Heart right ventricle (tissue), 16 donors: ENCODE results near the gene KIF3B. TPM values are rescaled to one million over a fixed set of nuclear protein-coding genes. Genes with fewer than 3 reads are reported as not detected.
A peak's percentile ranks its signal among the peaks of the same experiment; 100 is the strongest.

ENCODE experiments used
- ATAC-seq, 8 donors: fragments of 200-7000 bp; cut with Tn5 transposase; one replicate each; pipeline ENCODE4 v1.9.1; 2020; ENCODE audit warnings: mild to moderate bottlenecking in 8 of 8, moderate library complexity in 8 of 8, moderate number of reproducible peaks in 1 of 8
- DNase-seq, 2 donors: peaks; one replicate each; pipeline ENCODE4 v3.0.0-alpha.2; 2020
- H3K27ac ChIP-seq, 10 donors: fragments of 200-600 bp; sonication (generic) in 2 of 10; one replicate each; pipeline versions ENCODE4 v1.5.0 to v1.8.0; 2020 to 2022; ENCODE audit warnings: mild to moderate bottlenecking in 3 of 10
- H3K27me3 ChIP-seq, 7 donors: fragments of 200-600 bp; one replicate each; pipeline ENCODE4 v1.8.0; 2021 to 2022; ENCODE audit warnings: mild to moderate bottlenecking in 2 of 7
- H3K36me3 ChIP-seq, 9 donors: fragments of 200-600 bp; sonication (generic) in 1 of 9; one replicate each; pipeline versions ENCODE4 v1.5.0 to v1.8.0; 2020 to 2022; ENCODE audit warnings: mild to moderate bottlenecking in 2 of 9
- H3K4me1 ChIP-seq, 9 donors: fragments of 200-600 bp; sonication (generic) in 1 of 9; one replicate each; pipeline versions ENCODE4 v1.5.0 to v1.8.0; 2020 to 2022; ENCODE audit warnings: mild to moderate bottlenecking in 4 of 9
- H3K4me3 ChIP-seq, 10 donors: fragments of 200-600 bp; sonication (generic) in 2 of 10; one replicate each; pipeline versions ENCODE4 v1.5.0 to v1.8.0; 2020 to 2022; ENCODE audit warnings: mild to moderate bottlenecking in 7 of 10, moderate library complexity in 2 of 10
- H3K9me3 ChIP-seq, 11 donors: fragments of 200-600 bp in 10 of 11; sonication (generic) in 2 of 11; one replicate each; pipeline versions ENCODE4 v1.5.0 to v1.8.0; 2013 to 2022; ENCODE audit warnings: mild to moderate bottlenecking in 2 of 11, control low read depth in 1 of 11, moderate library complexity in 1 of 11
- CTCF ChIP-seq, 9 donors: fragments of 200-600 bp; sonication (generic) in 2 of 9; IDR thresholded peaks; one replicate each; pipeline versions ENCODE4 v1.5.0 to v1.8.0; 2021 to 2022; ENCODE audit warnings: antibody characterized with exemption in 9 of 9, mild to moderate bottlenecking in 5 of 9, moderate library complexity in 1 of 9
- WGBS, 2 donors: extraction: QIAGEN DNeasy Blood & Tissue Kit; methylation state at CpG; one replicate each; pipeline ENCODE4 v1.1.7; 2013; ENCODE audit warnings: inconsistent platforms in 1 of 2; 5-methylcytosine and 5-hydroxymethylcytosine counted together
- intact Hi-C, 10 donors: fragments of 100-400 bp; cut with DNase I; formaldehyde crosslinking; loops; one replicate each; pipeline versions ENCODE4 v1.11.1 to v1.14.2; 2022
- polyA plus RNA-seq, 2 donors: library from polyadenylated mRNA; stranded (reverse); fragments of 200-250 nt; gene quantifications; one replicate each; pipeline ENCODE4 v1.2.3, GENCODE V29; 2013
- total RNA-seq, 10 donors: library from RNA; stranded (reverse); fragmentation: NEBNext Ultra II Directional in 3 of 10; extraction: Animal tissue kit (Norgen Biotek cat#: 25700) in 3 of 10; gene quantifications; one replicate each; pipeline versions ENCODE4 v1.2.1 to v1.2.4, GENCODE V29; 2021 to 2023
- donor health status: Arrhythmogenic right ventricular cardiomyopathy.
- donor health status: ischemic (EF 13 %, LVEDD 7.1; RV severe dilation, severe dysfunction).
- donor health status: healthy with polysubstance abuse.
- donor health status: DM: no; HTN: yes; CAD: no.
- donor health status: DM: no; HTN: no; CAD: no.
- donor health status: ischemic (EF 25% LVEDD 6.9; RV normal size, moderate dysfunction).
- donor health status: ischemic (EF 25% LVEDD 5.7; RV mildly dilated, moderate dysfunction).
- donor health status: healthy.
- donor health status: DM: yes; HTN: yes; CAD: no.
- donor health status: Ischemic cardiomyopathy.
- donor health status: ischemic (EF 35%, LVEDD 5.7; RV mildly dilated, moderate dysfunction).
- donor health status: nonischemic (EF 11% LVEDD 7.7; RV severe dilation, severe dysfunction).
- donor health status: DM: yes; HTN: yes; CAD: no.
- donor health status: PGD.
- donor health status: ischemic (EF 29% LVEDD 5.4; RV normal size, mild dysfunction).
- donor health status: nonischemic (EF 23%, LVEDD 6.1; RV moderate dilation, normal function).

Gene KIF3B
- total and polyA plus RNA-seq, 12 donors, result 4.7 to 16.3 (median 11.1) TPM

- ATAC-seq, result no peak
- Histone ChIP-seq H3K27me3 (no peaks in the 10 kb centered on the region), H3K4me3 (peak overlapping the region; percentile 70 to 94 (median 85)), H3K36me3 (no peaks in the 10 kb centered on the region), H3K4me1 (peaks cover 3 to 83% (median 56%) of the 10 kb centered on the region in 9 donors), H3K9me3 (peaks cover 0 to 3% (median 0%) of the 10 kb centered on the region in 11 donors), H3K27ac (peak overlapping the region; percentile 86 to 99 (median 96))
- DNase-seq, result peak in 1 of 2 donors; percentile 10
- intact Hi-C loops, result loop anchor here in 5 of 10 donors (5.0 to 10.0 kb wide), 5 partner anchors 77 to 155 kb away; partner anchors contain the start of genes PLAGL2 (in 2 of the 5), POFUT1 (in 2 of the 5) and KIF3B (in 1 of the 5)
- 13 to 16% methylated on average over 11 of the region's 11 CpGs for WGBS, 2 donors
- TF ChIP-seq CTCF (IDR thresholded peaks at IDR 0.05), result no peak
Observed at GRCh38 chr20:32359633-32360332, 82.3 kb downstream of the KIF3B start.

GRCh38 chr20:32360333-32360634 is 82.8 kb downstream of the KIF3B start:
- H3K27ac ChIP-seq, result peak overlapping the region in 7 of 10 donors; percentile 92 to 99 (median 99)
- H3K36me3 ChIP-seq, result no peaks in the 10 kb centered on the region
- peaks cover 3 to 84% (median 56%) of the 10 kb centered on the region in 9 donors for H3K4me1 ChIP-seq
- no peaks in the 10 kb centered on the region for H3K27me3 ChIP-seq
- ATAC-seq, result no peak
- intact Hi-C loops, result no loop called here
- TF ChIP-seq CTCF (IDR thresholded peaks at IDR 0.05), result no peak
- peaks cover 0 to 3% (median 0%) of the 10 kb centered on the region in 11 donors for H3K9me3 ChIP-seq
- 34 to 37% methylated on average over 5 of the region's 5 CpGs for WGBS, 2 donors
- no peak for DNase-seq
- H3K4me3 ChIP-seq, result peak overlapping the region in 7 of 10 donors; percentile 81 to 94 (median 85)

GRCh38 chr20:32362901-32363364 is 85.5 kb downstream of the KIF3B start:
- H3K27ac ChIP-seq, result peak overlapping the region in 2 of 10 donors; percentile 17 to 29

GRCh38 chr20:32363492-32363891 is 86.0 kb downstream of the KIF3B start:
- peak overlapping the region in 3 of 10 donors; percentile 5 to 29 (median 17) for H3K27ac ChIP-seq
- intact Hi-C loops, result no loop called here
- H3K4me3 ChIP-seq, result no peak overlapping the region
- TF ChIP-seq CTCF (IDR thresholded peaks at IDR 0.05), result no peak
- H3K36me3 ChIP-seq, result peaks cover 0 to 17% (median 0%) of the 10 kb centered on the region in 9 donors
- DNase-seq (no peak), ATAC-seq (no peak)
- H3K4me1 ChIP-seq, result peaks cover 3 to 90% (median 68%) of the 10 kb centered on the region in 9 donors
- no peaks in the 10 kb centered on the region for H3K9me3 ChIP-seq
- WGBS, 2 donors, result 69 to 75% methylated on average over 2 of the region's 2 CpGs
- no peaks in the 10 kb centered on the region for H3K27me3 ChIP-seq

More at GRCh38 chr20:32362901-32363364, 85.5 kb downstream of the KIF3B start:
- DNase-seq, result no peak
- WGBS, 2 donors, result 26 to 31% methylated on average over 4 of the region's 4 CpGs
- Histone ChIP-seq H3K4me3 (no peak overlapping the region), H3K4me1 (peaks cover 3 to 85% (median 63%) of the 10 kb centered on the region in 9 donors), H3K36me3 (peaks cover 0 to 11% (median 0%) of the 10 kb centered on the region in 9 donors), H3K27me3 (no peaks in the 10 kb centered on the region), H3K9me3 (no peaks in the 10 kb centered on the region)
- no peak for TF ChIP-seq CTCF (IDR thresholded peaks at IDR 0.05)
- ATAC-seq, result no peak
- intact Hi-C loops, result no loop called here
